ENCODE results near the gene ZGLP1.

Gene ZGLP1

DNA sequence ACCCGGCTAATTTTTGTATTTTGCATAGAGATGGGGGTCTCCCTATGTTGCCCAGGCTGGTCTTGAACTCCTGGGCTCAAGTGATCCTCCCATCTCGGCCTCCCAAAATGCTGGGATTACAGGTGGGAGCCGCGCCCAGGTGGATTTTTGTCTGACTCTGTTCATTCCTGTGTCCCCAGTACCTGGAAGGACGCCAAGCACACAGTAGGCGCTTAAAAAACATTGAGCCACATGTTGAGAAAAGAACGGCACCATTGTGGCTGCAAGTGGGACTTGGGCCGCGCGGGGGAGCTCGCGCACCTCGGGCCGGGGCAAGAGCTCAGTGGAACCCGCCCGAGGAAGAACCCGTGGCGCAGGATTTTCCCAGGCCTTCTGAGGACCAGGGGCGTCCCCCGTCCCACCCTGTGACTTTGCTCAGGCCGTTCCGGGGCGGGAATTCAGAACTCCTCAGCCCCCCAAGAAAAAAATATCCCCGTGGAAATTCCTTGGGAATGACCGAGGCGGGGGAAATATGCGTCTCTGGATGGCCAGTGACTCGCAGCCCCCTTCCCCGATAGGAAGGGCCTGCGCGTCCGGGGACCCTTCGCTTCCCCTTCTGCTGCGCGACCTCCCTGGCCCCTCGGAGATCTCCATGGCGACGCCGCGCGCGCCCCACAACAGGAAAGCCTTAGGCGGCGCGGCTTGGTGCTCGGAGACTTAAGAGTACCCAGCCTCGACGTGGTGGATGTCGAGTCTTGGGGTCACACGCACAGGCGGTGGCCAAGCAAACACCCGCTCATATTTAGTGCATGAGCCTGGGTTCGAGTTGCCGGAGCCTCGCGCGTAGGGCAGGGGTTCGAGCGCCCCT is 40.1 kb downstream of the ZGLP1 start:
- ChIA-PET POLR2A (interaction anchor here (0.6 to 3.5 kb wide), 6 partner anchors 17 to 123 kb away, joined by 3 to 23 read pairs (median 4); partner anchors contain the start of genes ICAM4 and TYK2), CTCF (interaction anchor here (0.6 to 3.5 kb wide), 11 partner anchors 9 to 121 kb away, joined by 3 to 45 read pairs (median 5); partner anchors contain the start of gene ICAM5)
- DNase-seq (ENCODE audit: extremely low spot score), result peak; percentile 86
- TF ChIP-seq, protein P1, sequence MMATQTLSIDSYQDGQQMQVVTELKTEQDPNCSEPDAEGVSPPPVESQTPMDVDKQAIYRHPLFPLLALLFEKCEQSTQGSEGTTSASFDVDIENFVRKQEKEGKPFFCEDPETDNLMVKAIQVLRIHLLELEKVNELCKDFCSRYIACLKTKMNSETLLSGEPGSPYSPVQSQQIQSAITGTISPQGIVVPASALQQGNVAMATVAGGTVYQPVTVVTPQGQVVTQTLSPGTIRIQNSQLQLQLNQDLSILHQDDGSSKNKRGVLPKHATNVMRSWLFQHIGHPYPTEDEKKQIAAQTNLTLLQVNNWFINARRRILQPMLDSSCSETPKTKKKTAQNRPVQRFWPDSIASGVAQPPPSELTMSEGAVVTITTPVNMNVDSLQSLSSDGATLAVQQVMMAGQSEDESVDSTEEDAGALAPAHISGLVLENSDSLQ (IDR thresholded peaks at IDR 0.05), result no peak
- no peak for TF ChIP-seq FOXM1 (IDR thresholded peaks at IDR 0.05; ENCODE audit: borderline replicate concordance)
- no peak for TF ChIP-seq ELF4 (IDR thresholded peaks at IDR 0.05)
- TF ChIP-seq ARNT (IDR thresholded peaks at IDR 0.05), result no peak
- TF ChIP-seq FOXK2 (IDR thresholded peaks at IDR 0.05), result no peak
- TF ChIP-seq SP1 (IDR thresholded peaks at IDR 0.05), result no peak
- TF ChIP-seq HDGF (IDR thresholded peaks at IDR 0.05; ENCODE audit: borderline replicate concordance), result no peak
- no peak for TF ChIP-seq L3MBTL2 (conservative IDR thresholded peaks at IDR 0.05)
- TF ChIP-seq CTBP1 (IDR thresholded peaks at IDR 0.05; ENCODE audit: borderline replicate concordance), result no peak
- no peak for TF ChIP-seq TARDBP (IDR thresholded peaks at IDR 0.05)
- TF ChIP-seq ZNF384 (IDR thresholded peaks at IDR 0.05), result no peak
- no peak for TF ChIP-seq LEF1 (IDR thresholded peaks at IDR 0.05; ENCODE audit: borderline replicate concordance)
- no peak for TF ChIP-seq SUZ12 (IDR thresholded peaks at IDR 0.05)
- no peak for TF ChIP-seq NFRKB (IDR thresholded peaks at IDR 0.05)

DNA sequence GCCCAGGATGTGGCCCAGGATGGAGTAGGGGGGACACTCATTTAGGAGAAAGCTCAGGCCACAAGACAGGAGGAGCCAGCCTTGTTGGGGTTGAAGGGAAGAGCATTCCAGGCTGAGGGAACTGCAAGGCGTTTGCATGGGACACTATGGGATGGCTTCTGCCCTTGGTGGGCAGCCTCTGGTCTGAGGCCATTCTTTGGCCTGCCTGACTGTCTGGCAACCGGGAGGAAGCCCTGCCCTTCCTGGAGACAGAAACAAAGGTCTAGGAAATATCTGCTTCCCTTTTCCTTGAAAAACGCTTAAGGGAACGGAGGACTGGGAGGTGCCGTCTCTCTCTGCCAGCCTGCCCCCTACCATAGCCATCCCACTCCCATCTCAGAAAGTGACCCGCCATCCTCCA is 41.5 kb downstream of the ZGLP1 start:
- ChIA-PET POLR2A (interaction anchor here (0.8 to 1.1 kb wide), 4 partner anchors 17 to 115 kb away, joined by 3 read pairs; partner anchors contain the start of genes ICAM5 and TYK2), CTCF (interaction anchor here (0.5 to 2.3 kb wide), 3 partner anchors 9 to 121 kb away, joined by 4 to 8 read pairs (median 6); no protein-coding TSS in a partner anchor)
- no peak for TF ChIP-seq BHLHE40 (IDR thresholded peaks at IDR 0.05; ENCODE audit: borderline replicate concordance)
- no peak for TF ChIP-seq ELF4 (IDR thresholded peaks at IDR 0.05)
- TF ChIP-seq HDGF (IDR thresholded peaks at IDR 0.05; ENCODE audit: borderline replicate concordance), result no peak
- no peak for TF ChIP-seq FOXA1 (IDR thresholded peaks at IDR 0.05)
- TF ChIP-seq FOXK2 (IDR thresholded peaks at IDR 0.05), result no peak
- no peak for TF ChIP-seq SUZ12 (IDR thresholded peaks at IDR 0.05)
- no peak for DNase-seq (ENCODE audit: extremely low spot score)

DNA sequence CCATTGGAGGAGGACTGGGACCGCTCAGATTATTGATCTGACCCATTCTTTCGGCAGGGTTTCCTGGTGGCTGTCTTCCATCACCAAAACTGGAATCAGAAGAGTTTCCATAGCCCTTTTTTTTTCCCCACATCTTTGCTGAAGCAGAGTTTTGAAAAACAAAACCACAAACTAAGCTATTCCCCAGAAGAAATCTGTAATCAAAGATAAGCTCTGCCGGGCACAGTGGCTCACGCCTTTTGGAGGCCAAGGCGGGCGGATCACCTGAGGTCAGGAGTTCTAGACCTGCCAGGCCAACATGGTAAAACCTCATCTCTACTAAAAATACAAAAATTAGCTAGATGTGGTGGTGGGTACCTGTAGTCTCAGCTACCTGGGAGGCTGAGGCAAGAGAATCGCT is 42.9 kb downstream of the ZGLP1 start:
- no peak for DNase-seq (ENCODE audit: extremely low spot score)
- TF ChIP-seq FOXM1 (IDR thresholded peaks at IDR 0.05; ENCODE audit: borderline replicate concordance) (no peak), LEF1 (IDR thresholded peaks at IDR 0.05; ENCODE audit: borderline replicate concordance) (no peak), BHLHE40 (IDR thresholded peaks at IDR 0.05; ENCODE audit: borderline replicate concordance) (no peak), ELF4 (IDR thresholded peaks at IDR 0.05) (no peak), L3MBTL2 (conservative IDR thresholded peaks at IDR 0.05) (no peak), TARDBP (IDR thresholded peaks at IDR 0.05) (no peak), HDGF (IDR thresholded peaks at IDR 0.05; ENCODE audit: borderline replicate concordance) (no peak), FOXK2 (IDR thresholded peaks at IDR 0.05) (no peak), CTBP1 (IDR thresholded peaks at IDR 0.05; ENCODE audit: borderline replicate concordance) (no peak), NFRKB (IDR thresholded peaks at IDR 0.05) (no peak), SP1 (IDR thresholded peaks at IDR 0.05) (no peak), ZNF384 (IDR thresholded peaks at IDR 0.05) (no peak), SUZ12 (IDR thresholded peaks at IDR 0.05) (no peak), ARNT (IDR thresholded peaks at IDR 0.05) (no peak), FOXA1 (IDR thresholded peaks at IDR 0.05) (no peak)
- TF ChIP-seq, protein P1 (IDR thresholded peaks at IDR 0.05), result no peak
- ChIA-PET POLR2A (interaction anchor here (1.2 to 1.4 kb wide), 2 partner anchors 8 to 114 kb away, joined by 3 to 4 read pairs; partner anchors contain the start of gene TYK2), CTCF (interaction anchor here (0.7 to 1.1 kb wide), 4 partner anchors 23 to 123 kb away, joined by 3 to 5 read pairs (median 4); partner anchors contain the start of gene ICAM5)

DNA sequence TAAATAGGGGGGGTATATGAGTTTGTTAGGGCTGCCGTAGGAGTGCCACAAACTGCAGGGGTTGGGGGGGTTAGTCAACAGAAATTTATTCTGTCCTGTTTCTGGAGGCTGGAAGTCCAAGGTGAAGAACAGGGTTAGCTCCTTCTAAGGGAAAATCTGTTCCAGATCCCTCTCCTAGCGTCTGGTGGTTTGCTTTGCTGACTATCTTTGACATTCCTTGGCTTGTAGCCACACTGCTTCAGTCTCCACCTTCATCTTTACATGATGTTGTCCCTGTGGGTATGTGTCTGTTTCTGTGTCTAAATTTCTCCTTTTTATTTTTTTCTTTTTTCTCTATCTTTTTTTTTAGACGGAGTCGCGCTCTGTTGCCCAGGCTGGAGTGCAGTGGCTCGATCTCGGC is 46.8 kb downstream of the ZGLP1 start:
- TF ChIP-seq NFRKB (IDR thresholded peaks at IDR 0.05) (no peak), L3MBTL2 (conservative IDR thresholded peaks at IDR 0.05) (no peak), LEF1 (IDR thresholded peaks at IDR 0.05; ENCODE audit: borderline replicate concordance) (no peak), ZNF384 (IDR thresholded peaks at IDR 0.05) (no peak), FOXK2 (IDR thresholded peaks at IDR 0.05) (no peak), HDGF (IDR thresholded peaks at IDR 0.05; ENCODE audit: borderline replicate concordance) (no peak), TARDBP (IDR thresholded peaks at IDR 0.05) (no peak), ARNT (IDR thresholded peaks at IDR 0.05) (no peak), FOXA1 (IDR thresholded peaks at IDR 0.05) (no peak), SP1 (IDR thresholded peaks at IDR 0.05) (no peak), FOXM1 (IDR thresholded peaks at IDR 0.05; ENCODE audit: borderline replicate concordance) (no peak), SUZ12 (IDR thresholded peaks at IDR 0.05) (no peak), ELF4 (IDR thresholded peaks at IDR 0.05) (no peak), CTBP1 (IDR thresholded peaks at IDR 0.05; ENCODE audit: borderline replicate concordance) (no peak), BHLHE40 (IDR thresholded peaks at IDR 0.05; ENCODE audit: borderline replicate concordance) (no peak)
- TF ChIP-seq, protein P1 (IDR thresholded peaks at IDR 0.05), result no peak
- CTCF ChIA-PET, result no interaction called here
- POLR2A ChIA-PET, result interaction anchor here (0.7 kb wide), 1 partner anchor 128 kb away, joined by 3 read pairs; no protein-coding TSS in a partner anchor
- no peak for DNase-seq (ENCODE audit: extremely low spot score)

DNA sequence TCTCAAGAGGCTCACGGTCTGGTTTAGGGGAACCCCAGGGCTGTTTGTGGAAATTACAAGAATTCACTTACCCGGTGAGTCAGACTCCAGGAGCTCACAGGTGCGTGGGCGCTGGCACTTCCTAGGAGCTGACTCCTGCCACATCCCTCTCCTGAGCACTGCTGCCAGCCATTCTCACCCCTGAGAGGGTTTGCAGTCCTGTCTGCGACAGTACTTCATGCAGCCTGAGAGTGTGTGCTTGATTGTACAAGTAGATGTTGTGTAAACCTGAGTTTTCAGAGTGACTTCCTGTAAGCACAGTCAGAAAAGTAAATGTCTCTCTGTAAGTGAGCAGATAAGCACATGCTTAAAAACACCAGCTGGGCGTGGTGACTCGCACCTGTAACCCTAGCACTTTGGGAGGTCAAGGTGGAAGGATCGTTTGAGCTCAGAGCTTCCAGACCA is 49.5 kb downstream of the ZGLP1 start:
- TF ChIP-seq SUZ12 (IDR thresholded peaks at IDR 0.05) (no peak), FOXK2 (IDR thresholded peaks at IDR 0.05) (no peak), FOXA1 (IDR thresholded peaks at IDR 0.05) (no peak), FOXM1 (IDR thresholded peaks at IDR 0.05; ENCODE audit: borderline replicate concordance) (no peak)
- ChIA-PET POLR2A (interaction anchor here (1.0 to 2.2 kb wide), 4 partner anchors 29 to 143 kb away, joined by 4 to 7 read pairs (median 4); partner anchors contain the start of genes CDC37, DNMT1, ICAM5 and TYK2), CTCF (interaction anchor here (0.6 to 4.0 kb wide), 7 partner anchors 10 to 407 kb away, joined by 3 to 48 read pairs (median 3); partner anchors contain the start of gene ICAM5)
- no peak for DNase-seq (ENCODE audit: extremely low spot score)

Measured in HEK293T (cell line).